GM18505 (cell line): ENCODE data around the gene ITIH3.

Experiments
- ATAC-seq: cut with Tn5 transposase; IDR thresholded peaks from one replicate; pipeline ENCODE4 v1.9.1; 2021; ENCODE audit not compliant: unreplicated experiment
- POLR2A ChIP-seq: IDR thresholded peaks from 4 replicates; pipeline ENCODE4 v1.6.1; 2011; ENCODE audit warnings: borderline replicate concordance; ENCODE audit not compliant: insufficient read depth, insufficient read length; ENCODE audit errors: extremely low read depth

The ITIH3 gene

DNA sequence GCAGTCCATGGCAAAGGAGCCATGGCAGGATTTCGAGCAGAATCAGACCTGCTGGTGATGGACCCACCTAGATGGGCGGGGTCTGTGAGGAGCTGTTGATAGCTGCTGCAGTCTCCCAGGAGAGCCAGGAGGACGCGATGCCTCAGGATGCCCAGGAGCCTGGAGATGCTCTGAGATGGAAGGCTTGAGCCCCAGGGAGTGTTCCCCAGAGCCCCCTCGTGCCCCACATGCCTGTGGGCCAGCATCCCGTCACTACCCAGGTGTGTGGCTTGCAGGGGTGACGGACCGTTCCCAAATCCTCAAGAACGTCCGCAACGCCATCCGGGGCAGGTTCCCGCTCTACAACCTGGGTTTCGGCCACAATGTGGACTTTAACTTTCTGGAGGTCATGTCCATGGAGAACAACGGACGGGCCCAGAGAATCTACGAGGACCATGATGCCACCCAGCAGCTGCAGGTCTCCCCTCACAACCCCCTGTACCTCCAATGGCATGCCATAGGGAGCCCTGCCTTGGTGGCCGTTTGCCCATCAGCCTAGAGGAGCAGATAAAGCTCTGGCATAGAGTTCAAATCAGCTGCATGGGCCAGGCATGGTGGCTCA, 10.5 kb upstream of the ITIH3 start:
- no peak for TF ChIP-seq POLR2A

DNA sequence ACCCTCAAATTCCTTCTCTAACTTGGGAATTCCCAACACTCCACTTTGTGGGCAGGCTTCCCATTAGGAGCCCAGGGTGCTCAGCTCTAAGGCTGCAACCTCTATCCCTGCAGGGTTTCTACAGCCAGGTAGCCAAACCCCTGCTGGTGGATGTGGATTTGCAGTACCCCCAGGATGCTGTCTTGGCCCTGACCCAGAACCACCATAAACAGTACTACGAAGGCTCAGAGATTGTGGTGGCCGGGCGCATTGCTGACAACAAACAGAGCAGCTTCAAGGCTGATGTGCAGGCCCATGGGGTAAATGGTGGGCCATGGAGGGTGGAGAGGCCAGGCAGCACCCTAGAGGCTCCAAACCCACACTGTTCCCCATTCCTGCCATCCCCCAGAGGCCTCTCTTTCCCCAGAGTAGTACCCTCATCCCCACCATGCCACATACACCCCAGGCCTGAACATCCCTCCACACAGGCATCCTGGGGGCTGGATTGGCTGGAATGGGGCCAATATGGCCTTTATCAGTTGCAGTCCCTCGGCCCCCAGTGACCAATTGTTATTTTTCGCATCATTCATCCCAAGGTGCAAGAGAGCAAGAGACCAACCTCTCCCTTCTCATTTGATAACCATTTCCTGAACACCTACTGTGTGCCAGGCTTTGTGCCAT, 9.5 kb upstream of the ITIH3 start:
- TF ChIP-seq POLR2A, result no peak
- ATAC-seq, result no peak

More for the DNA sequence above, 10.5 kb upstream of the ITIH3 start:
- ATAC-seq, result no peak

- ATAC-seq, result no peak
- no peak for TF ChIP-seq POLR2A
Measured at GRCh38 chr3:52786330-52787215, 8.0 kb upstream of the ITIH3 start.

GRCh38 chr3:52787246-52787645, 7.3 kb upstream of the ITIH3 start:
- no peak for TF ChIP-seq POLR2A
- ATAC-seq, result no peak

DNA sequence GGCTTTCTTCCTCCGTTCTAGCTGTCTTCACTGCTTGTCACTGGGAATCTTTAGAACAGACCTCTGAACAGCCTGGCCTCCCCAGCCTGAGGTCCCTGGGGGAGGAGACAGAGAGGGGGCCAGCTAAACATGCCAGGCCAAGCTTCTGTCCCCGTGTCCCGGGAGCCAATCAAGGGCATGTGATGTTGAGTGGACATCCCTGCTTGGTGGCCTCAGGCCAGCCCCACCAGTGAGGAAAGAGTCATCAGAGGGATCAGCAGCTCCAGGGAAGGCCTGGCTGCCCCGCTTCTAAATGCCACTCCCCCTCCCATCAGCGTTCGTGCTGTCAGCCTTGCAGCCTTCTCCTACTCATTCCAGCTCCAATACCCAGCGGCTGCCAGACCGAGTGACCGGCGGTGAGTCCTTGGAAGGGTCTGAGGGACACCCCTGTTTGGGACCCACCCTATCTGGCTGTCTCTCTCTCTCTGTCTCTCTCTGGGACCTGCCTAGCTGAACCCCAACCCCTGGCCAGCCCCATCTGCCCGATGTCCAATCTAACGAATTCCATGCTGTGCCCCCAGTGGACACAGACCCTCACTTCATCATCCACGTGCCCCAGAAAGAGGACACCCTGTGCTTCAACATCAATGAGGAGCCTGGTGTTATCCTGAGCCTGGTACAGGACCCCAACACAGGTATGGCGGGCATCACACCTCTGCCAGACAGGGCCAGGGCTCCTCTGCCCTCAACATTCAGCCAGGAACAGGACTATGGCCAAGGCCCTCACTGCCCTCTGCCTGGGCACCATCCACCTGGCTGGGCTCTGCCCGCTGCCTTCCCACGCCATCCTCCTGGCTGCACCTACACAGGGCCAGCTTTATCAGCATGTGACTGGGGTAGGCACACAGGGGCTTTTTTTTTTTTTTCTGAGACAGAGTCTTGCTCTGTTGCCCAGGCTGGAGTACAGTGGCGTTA, 6.6 kb upstream of the ITIH3 start:
- no peak for TF ChIP-seq POLR2A
- ATAC-seq, result no peak

DNA sequence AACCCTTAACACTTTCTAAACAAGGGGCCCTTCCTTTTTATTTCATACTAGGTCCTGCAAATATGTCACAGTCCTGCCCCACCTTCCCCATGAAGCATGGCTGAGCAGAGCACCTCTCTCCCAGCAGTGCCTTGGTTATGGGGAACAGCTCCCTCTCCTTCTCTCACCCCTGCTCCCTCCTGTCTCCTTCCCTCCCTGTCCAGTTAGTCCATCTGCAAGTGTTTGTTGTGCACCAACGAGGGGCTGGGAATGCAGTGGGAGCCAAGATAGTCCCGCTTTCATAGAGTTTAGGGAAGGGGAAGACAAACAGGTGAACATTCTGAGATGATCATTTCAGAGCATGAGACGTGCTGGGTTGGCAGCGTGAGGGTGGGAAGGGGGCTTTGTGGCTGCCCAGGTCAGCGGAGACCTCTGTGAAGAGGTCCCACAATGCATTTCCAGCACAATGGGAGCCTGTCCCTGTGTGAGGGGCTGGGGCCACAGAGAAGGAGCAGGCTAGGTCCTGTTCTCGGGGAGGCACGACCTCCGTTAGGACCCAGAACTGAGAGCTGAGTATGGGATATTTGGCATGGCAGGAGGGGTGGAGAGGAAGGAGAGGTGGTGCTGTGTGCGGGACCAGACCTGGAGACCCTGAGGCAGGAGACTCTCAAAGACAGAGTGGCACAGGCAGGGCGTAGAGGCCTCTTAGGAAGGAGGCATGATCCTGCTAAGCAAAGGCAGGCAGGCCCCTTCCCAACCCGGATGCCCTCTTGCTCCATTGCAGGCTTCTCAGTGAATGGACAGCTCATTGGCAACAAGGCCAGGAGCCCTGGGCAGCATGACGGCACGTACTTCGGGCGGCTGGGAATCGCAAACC, 5.5 kb upstream of the ITIH3 start:
- no peak for ATAC-seq
- no peak for TF ChIP-seq POLR2A

DNA sequence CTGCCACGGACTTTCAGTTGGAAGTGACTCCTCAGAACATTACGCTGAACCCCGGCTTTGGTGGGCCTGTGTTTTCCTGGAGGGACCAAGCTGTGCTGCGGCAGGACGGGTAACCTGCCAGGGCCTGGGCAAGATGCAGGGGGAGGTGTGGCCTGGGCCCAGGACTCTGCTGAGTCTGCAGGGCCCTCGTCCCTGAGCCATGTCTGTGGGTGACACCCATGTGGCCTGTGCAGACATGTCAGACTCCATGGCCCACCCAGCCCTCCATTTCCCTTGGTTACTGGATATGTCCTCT, 4.9 kb upstream of the ITIH3 start:
- ATAC-seq, result no peak
- TF ChIP-seq POLR2A, result no peak

DNA sequence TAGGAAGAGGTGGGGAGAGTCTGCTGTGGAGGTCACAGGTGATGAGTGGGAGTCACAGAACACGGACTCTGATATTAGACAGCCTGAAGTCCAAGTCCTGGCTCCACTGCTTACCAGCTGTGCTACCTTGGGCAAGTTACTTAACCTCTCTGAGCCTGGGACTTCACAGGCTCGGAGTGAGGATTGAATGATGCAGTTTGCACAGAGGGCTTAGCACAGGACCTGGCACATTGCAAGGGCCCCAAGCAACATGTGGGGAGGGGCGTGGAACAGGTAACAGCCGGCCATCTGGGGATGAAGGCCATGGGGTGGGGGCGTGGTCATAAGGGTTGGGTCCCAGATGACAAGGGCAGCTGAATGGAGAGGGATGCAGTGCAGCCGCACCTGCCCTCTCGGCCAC, 4.3 kb upstream of the ITIH3 start:
- no peak for TF ChIP-seq POLR2A
- ATAC-seq, result no peak

GRCh38 chr3:52790741-52791140, 3.9 kb upstream of the ITIH3 start:
- TF ChIP-seq POLR2A, result no peak
- no peak for ATAC-seq

DNA sequence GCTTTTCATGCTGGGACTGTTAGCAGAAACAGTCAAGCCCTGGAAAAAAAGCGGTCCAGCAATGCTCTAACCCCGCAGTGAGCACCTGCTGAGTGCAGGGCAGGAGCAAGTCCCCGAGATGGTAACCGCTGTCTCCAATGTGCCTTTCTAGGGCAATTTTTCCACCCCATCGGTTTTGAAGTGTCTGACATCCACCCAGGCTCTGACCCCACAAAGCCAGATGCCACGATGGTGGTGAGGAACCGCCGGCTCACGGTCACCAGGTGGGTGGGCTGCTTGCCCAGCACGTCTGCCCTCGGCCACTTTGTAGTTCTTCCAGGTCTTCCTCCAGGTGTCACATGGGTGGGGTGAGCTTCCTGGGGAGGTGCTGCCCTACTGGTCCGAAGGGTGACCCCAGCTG, 3.2 kb upstream of the ITIH3 start:
- no peak for ATAC-seq
- TF ChIP-seq POLR2A, result no peak

DNA sequence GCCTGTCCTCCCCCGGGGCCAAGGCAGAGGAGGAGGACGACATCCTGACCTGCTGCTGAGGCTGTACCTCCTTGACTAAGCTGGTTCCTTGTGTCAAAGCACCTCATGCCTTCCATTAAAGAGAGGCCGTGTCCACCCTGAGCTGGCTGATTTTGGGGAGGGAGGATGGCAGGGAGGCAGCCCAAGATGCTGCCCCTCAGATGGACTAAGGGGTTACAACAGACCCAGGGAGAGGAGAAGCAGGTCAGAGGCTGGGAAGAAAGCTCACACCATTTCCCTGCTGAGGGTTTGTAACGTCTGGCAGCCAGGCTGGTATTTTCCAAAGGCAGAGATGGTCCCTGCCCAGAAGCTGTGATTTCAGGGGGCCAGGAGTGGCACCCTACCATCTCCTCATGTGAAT, 2.7 kb upstream of the ITIH3 start:
- TF ChIP-seq POLR2A, result no peak
- no peak for ATAC-seq

GRCh38 chr3:52792413-52792812, 2.2 kb upstream of the ITIH3 start:
- no peak for ATAC-seq
- no peak for TF ChIP-seq POLR2A
